ENCODE results near the gene DNPH1. TPM values are rescaled to one million over a fixed set of nuclear protein-coding genes. Genes with fewer than 3 reads are reported as not detected.

Gene DNPH1
- 10 to 100 TPM; 42.3 to 87.6 (median 69.2) TPM for total RNA-seq

GRCh38 chr6:43228951-43229802, at the start of gene DNPH1:
Gene DNPH1 (minus strand): TSS chr6:43229481. CDS start chr6:43229456, 25 bp downstream.
- Histone ChIP-seq H3K27ac (peak within 1 kb of the TSS; percentile 47 to 68 (median 60)), H3K9me3 (no peaks in the 10 kb centered on the region), H3K4me3 (peak within 1 kb of the TSS; percentile 57 to 74 (median 65)), H3K36me3 (peaks cover 0 to 4% of the 10 kb centered on the region in 2 donors), H3K4me1 (peaks cover 4 to 6% of the 10 kb centered on the region in 2 donors), H3K27me3 (no peaks in the 10 kb centered on the region)
- intact Hi-C loops (cut with DNase I; ENCODE audit: low total_unique reads) (loop anchor here (1.0 kb wide), 1 partner anchor 18 kb away; no protein-coding TSS in a partner anchor), in situ Hi-C loops (cut with MboI; ENCODE audit: low sequenced_read_pairs in 4 of 4) (loop anchor here in 1 of 4 donors (25.0 kb wide), 1 partner anchor 283 kb away; the partner anchor contains the start of genes LRRC73, POLR1C and YIPF3)
- TF ChIP-seq CTCF (IDR thresholded peaks at IDR 0.05 in 4 of 5, conservative IDR thresholded peaks at IDR 0.05 in 1 of 5), result peak; percentile 67 to 94 (median 89)
- no peak for TF ChIP-seq POLR2A (IDR thresholded peaks at IDR 0.05)
- DNase-seq, result peak; percentile 47 to 63
- peak; percentile 95 to 96 for ATAC-seq

- no peaks in the 10 kb centered on the region for H3K9me3 ChIP-seq
- H3K27me3 ChIP-seq, result peaks cover 21 to 37% (median 30%) of the 10 kb centered on the region in 3 donors
- ATAC-seq (no peak), DNase-seq (no peak)
- in situ Hi-C loops (cut with MboI; ENCODE audit: low sequenced_read_pairs in 4 of 4) (no loop called here), intact Hi-C loops (cut with DNase I; ENCODE audit: low total_unique reads) (no loop called here)
- no peak overlapping the region for H3K27ac ChIP-seq
- TF ChIP-seq CTCF (IDR thresholded peaks at IDR 0.05 in 4 of 5, conservative IDR thresholded peaks at IDR 0.05 in 1 of 5), result no peak
- TF ChIP-seq POLR2A (IDR thresholded peaks at IDR 0.05), result no peak
- H3K4me3 ChIP-seq, result no peak overlapping the region
- H3K36me3 ChIP-seq, result no peaks in the 10 kb centered on the region
- H3K4me1 ChIP-seq, result peaks cover 0 to 5% of the 10 kb centered on the region in 2 donors
Observed at GRCh38 chr6:43278524-43279078, 49.3 kb upstream of the DNPH1 start.

- H3K4me3 ChIP-seq, result no peak overlapping the region
- intact Hi-C loops (cut with DNase I; ENCODE audit: low total_unique reads) (no loop called here), in situ Hi-C loops (cut with MboI; ENCODE audit: low sequenced_read_pairs in 4 of 4) (no loop called here)
- DNase-seq (no peak), ATAC-seq (no peak)
- H3K27ac ChIP-seq, result no peak overlapping the region
- TF ChIP-seq POLR2A (IDR thresholded peaks at IDR 0.05), result no peak
- no peak for TF ChIP-seq CTCF (IDR thresholded peaks at IDR 0.05 in 4 of 5, conservative IDR thresholded peaks at IDR 0.05 in 1 of 5)
- H3K27me3 ChIP-seq, result peaks cover 21 to 34% (median 30%) of the 10 kb centered on the region in 3 donors
- H3K4me1 ChIP-seq, result peaks cover 0 to 5% of the 10 kb centered on the region in 2 donors
- no peaks in the 10 kb centered on the region for H3K36me3 ChIP-seq
- H3K9me3 ChIP-seq, result no peaks in the 10 kb centered on the region
Observed at GRCh38 chr6:43277643-43278523, 48.6 kb upstream of the DNPH1 start.

GRCh38 chr6:43277306-43277642, 48.0 kb upstream of the DNPH1 start:
- H3K4me3 ChIP-seq, result no peak overlapping the region
- intact Hi-C loops (cut with DNase I; ENCODE audit: low total_unique reads), result no loop called here
- no peaks in the 10 kb centered on the region for H3K36me3 ChIP-seq
- DNase-seq (no peak), ATAC-seq (no peak)
- H3K27ac ChIP-seq, result no peak overlapping the region
- no peak for TF ChIP-seq POLR2A (IDR thresholded peaks at IDR 0.05)
- TF ChIP-seq CTCF (IDR thresholded peaks at IDR 0.05 in 4 of 5, conservative IDR thresholded peaks at IDR 0.05 in 1 of 5), result no peak
- H3K27me3 ChIP-seq, result peaks cover 21 to 32% (median 30%) of the 10 kb centered on the region in 3 donors
- peaks cover 0 to 5% of the 10 kb centered on the region in 2 donors for H3K4me1 ChIP-seq
- in situ Hi-C loops (cut with MboI; ENCODE audit: low sequenced_read_pairs in 4 of 4), result no loop called here
- H3K9me3 ChIP-seq, result no peaks in the 10 kb centered on the region
